Glutamatergic neuron (in vitro differentiated cells): ENCODE measurements around the gene NXPH2. TPM values are rescaled to one million over a fixed set of nuclear protein-coding genes. Genes with fewer than 3 reads are reported as not detected.

Experiments used
- DNase-seq: peaks from one replicate; pipeline ENCODE4 v3.0.0; 2022
- H3K27ac Mint-ChIP-seq: one replicate; pipeline ENCODE4 v1.8.0; 2020; ENCODE audit warnings: mild to moderate bottlenecking, mixed read lengths, inconsistent platforms; ENCODE audit not compliant: unreplicated experiment
- H3K27me3 Mint-ChIP-seq: one replicate; pipeline ENCODE4 v1.8.0; 2020; ENCODE audit warnings: mild to moderate bottlenecking, moderate library complexity, mixed read lengths, inconsistent platforms; ENCODE audit not compliant: unreplicated experiment
- H3K36me3 Mint-ChIP-seq: one replicate; pipeline ENCODE4 v1.8.0; 2020; ENCODE audit warnings: mild to moderate bottlenecking, mixed read lengths, inconsistent platforms; ENCODE audit not compliant: unreplicated experiment
- H3K4me1 Mint-ChIP-seq: one replicate; pipeline ENCODE4 v1.8.0; 2020; ENCODE audit warnings: mild to moderate bottlenecking, low read depth, mixed read lengths, inconsistent platforms; ENCODE audit not compliant: unreplicated experiment
- H3K4me3 Mint-ChIP-seq: one replicate; pipeline ENCODE4 v1.8.0; 2020; ENCODE audit warnings: mild to moderate bottlenecking, mixed read lengths, inconsistent platforms; ENCODE audit not compliant: unreplicated experiment
- H3K9me3 Mint-ChIP-seq: one replicate; pipeline ENCODE4 v1.8.0; 2020; ENCODE audit warnings: mild to moderate bottlenecking, moderate library complexity, mixed read lengths, inconsistent platforms; ENCODE audit not compliant: unreplicated experiment
- CTCF ChIP-seq: fragments of 200-600 bp; sonication (generic); IDR thresholded peaks from one replicate; pipeline ENCODE4 v1.5.0; 2021; ENCODE audit not compliant: partially characterized antibody, unreplicated experiment
- long read RNA-seq: library from polyadenylated mRNA; unstranded; transcript quantifications from one replicate; pipeline ENCODE4 v2.0.0, GENCODE V29; 2020; ENCODE audit not compliant: unreplicated experiment
- total RNA-seq: library from RNA; stranded (reverse); fragmentation: NEBNext Ultra II Directional; extraction: Animal tissue kit (Norgen Biotek cat#: 25700); gene quantifications from one replicate; pipeline ENCODE4 v1.2.1, GENCODE V29; 2021; ENCODE audit not compliant: unreplicated experiment

NXPH2 gene
- 0.83 TPM for total RNA-seq
- long read RNA-seq, result 0 reads

GRCh38 chr2:138779781-138780445, at the start of gene NXPH2:
NXPH2 (minus strand) TSS chr2:138780390; CDS start chr2:138780241, 149 bp downstream.
- H3K27me3 Mint-ChIP-seq, result peaks cover 12% of the 10 kb centered on the region
- no peaks in the 10 kb centered on the region for H3K36me3 Mint-ChIP-seq
- peak; percentile 8 for TF ChIP-seq CTCF
- H3K4me3 Mint-ChIP-seq, result peak within 1 kb of the TSS; percentile 89
- DNase-seq, result peak; percentile 59
- H3K9me3 Mint-ChIP-seq, result peaks cover 7% of the 10 kb centered on the region
- no peak within 1 kb of the TSS for H3K27ac Mint-ChIP-seq
- peaks cover 11% of the 10 kb centered on the region for H3K4me1 Mint-ChIP-seq

DNA sequence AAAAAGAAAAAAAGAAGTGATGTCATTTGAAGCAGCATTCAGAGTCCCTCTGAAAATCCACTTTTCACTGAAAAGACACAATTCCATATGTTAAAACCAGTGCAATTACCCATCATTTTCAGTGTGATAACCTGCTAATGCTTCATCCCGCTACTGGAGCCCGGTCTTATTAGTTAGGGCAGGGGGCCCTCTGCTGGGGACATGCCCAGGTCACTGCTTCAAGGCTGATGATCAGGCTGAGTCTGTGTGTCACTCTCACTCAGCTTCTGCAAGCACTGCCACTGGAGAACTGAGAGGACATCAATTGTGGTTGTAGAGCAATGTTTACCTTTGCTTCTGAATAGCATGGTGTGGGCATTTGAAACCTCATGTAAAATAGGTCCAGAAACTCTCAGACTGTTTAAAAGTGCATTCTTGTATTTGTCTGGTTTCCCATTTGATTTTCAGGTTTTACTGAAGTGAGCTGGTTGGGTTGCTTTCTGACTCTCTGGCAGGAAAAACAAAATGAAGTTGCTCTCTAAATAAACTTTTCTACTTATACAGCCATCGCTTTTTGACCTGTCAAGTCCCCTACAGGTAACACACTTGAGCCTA, 49.2 kb upstream of the NXPH2 start:
- H3K27me3 Mint-ChIP-seq, result peaks cover 2% of the 10 kb centered on the region
- H3K27ac Mint-ChIP-seq, result no peak overlapping the region
- H3K4me1 Mint-ChIP-seq, result peaks cover 14% of the 10 kb centered on the region
- no peak overlapping the region for H3K4me3 Mint-ChIP-seq
- DNase-seq, result peak; percentile 78
- H3K36me3 Mint-ChIP-seq, result no peaks in the 10 kb centered on the region
- no peak for TF ChIP-seq CTCF
- no peaks in the 10 kb centered on the region for H3K9me3 Mint-ChIP-seq

DNA sequence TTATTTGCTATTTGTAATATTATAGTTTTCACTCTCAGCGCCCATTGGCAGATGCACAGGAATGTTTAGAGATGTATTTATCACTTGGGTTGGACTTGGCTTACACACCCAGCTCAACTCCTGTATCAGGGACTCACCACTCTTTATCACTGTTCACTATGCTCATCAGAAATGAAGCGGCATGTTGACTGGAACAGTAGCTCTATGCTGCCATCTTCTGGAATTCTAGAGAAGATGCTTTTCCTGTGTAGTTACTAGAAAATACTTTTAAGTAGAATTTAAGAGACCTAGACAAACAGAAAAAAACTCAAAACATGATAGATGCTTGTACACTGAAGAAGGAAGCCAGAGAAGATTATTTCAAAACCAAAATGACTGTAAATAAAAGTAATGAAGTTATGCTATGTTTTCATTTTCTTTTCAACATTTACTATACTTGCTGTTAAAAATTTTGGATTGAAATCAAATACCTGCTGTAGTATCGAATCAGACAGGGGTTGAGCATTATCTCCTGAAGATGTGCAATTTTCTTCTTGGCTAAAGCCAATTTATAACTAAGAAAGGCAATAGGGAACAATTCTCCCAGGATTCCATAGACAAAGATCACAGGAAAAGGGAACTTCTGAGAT, 47.4 kb upstream of the NXPH2 start:
- TF ChIP-seq CTCF, result peak; percentile 81
- Mint-ChIP-seq H3K27me3 (no peaks in the 10 kb centered on the region), H3K36me3 (no peaks in the 10 kb centered on the region), H3K4me3 (no peak overlapping the region), H3K9me3 (no peaks in the 10 kb centered on the region), H3K27ac (no peak overlapping the region), H3K4me1 (peaks cover 12% of the 10 kb centered on the region)
- DNase-seq, result no peak

GRCh38 chr2:138823666-138824065, 43.5 kb upstream of the NXPH2 start:
- peaks cover 11% of the 10 kb centered on the region for H3K4me1 Mint-ChIP-seq
- TF ChIP-seq CTCF, result no peak
- H3K36me3 Mint-ChIP-seq, result no peaks in the 10 kb centered on the region

DNA sequence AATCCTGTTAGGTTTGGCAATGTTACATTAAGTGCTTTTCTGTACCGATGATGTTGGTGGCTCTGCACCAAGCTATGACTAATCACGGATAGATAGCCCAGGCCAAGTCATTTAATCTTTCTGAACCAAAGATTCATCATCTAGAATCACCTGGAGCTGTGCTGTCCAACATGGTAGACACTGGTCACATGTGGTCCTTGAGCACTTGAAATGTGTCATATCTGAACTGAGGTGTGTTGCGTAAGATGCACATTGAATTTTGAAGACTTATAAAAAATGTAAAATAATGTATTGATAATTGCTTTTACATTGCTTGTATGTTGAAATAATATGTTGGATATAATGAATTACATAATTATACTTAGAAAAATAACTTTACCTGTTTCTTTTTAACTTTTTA, 39.8 kb upstream of the NXPH2 start:
- TF ChIP-seq CTCF, result no peak
- Mint-ChIP-seq H3K4me1 (peaks cover 6% of the 10 kb centered on the region), H3K4me3 (no peak overlapping the region), H3K36me3 (no peaks in the 10 kb centered on the region), H3K9me3 (peaks cover 3% of the 10 kb centered on the region), H3K27me3 (peaks cover 2% of the 10 kb centered on the region), H3K27ac (no peak overlapping the region)
- DNase-seq, result no peak

More at GRCh38 chr2:138823666-138824065, 43.5 kb upstream of the NXPH2 start:
- Mint-ChIP-seq H3K27me3 (no peaks in the 10 kb centered on the region), H3K4me3 (no peak overlapping the region), H3K27ac (no peak overlapping the region), H3K9me3 (peaks cover 2% of the 10 kb centered on the region)
- DNase-seq, result no peak
